HG03135 (cell line): Measurements from ENCODE around the gene POLR1F.

ENCODE experiments used
- ATAC-seq: cut with Tn5 transposase; IDR thresholded peaks from one replicate; pipeline ENCODE4 v1.9.1; 2021; ENCODE audit warnings: mild to moderate bottlenecking, moderate library complexity; ENCODE audit not compliant: unreplicated experiment

POLR1F gene

GRCh38 chr7:19677180-19677579, 31.7 kb downstream of the POLR1F start:
- peak; percentile 68 for ATAC-seq

- no peak for ATAC-seq
Observed at GRCh38 chr7:19675816-19676215, 33.0 kb downstream of the POLR1F start.

DNA sequence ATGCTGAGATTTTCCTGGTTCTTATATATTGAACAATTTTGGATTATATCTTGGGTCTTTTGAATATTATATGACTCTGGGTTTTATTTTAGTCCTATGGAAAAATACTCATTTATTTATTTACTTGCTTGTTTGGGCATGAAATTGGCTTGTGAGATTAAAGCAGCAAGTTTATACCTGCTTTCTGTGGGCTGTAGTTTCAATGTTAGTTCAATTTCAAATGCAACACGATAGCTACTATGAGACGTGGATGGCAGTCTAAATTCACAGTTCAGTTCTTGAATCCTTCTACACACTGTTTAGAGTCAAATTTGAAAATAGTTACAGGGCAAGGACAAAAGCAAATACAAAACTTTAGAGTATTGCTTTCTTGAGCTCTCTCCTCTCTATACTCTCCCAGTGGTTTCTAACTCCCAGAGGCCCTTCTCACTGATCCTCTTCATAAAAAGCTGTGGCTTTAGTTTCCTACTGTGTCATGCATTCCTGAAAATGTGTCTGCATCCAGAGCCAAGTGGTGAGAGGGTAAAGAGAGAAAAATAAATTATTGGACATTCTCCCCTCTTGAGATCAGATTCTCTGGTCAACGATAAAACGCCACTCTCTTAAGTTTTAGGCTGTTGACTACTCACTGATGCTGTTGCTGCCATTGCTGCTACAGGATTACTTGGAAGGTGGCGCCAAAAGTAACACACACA, 34.4 kb downstream of the POLR1F start:
- ATAC-seq: no peak

DNA sequence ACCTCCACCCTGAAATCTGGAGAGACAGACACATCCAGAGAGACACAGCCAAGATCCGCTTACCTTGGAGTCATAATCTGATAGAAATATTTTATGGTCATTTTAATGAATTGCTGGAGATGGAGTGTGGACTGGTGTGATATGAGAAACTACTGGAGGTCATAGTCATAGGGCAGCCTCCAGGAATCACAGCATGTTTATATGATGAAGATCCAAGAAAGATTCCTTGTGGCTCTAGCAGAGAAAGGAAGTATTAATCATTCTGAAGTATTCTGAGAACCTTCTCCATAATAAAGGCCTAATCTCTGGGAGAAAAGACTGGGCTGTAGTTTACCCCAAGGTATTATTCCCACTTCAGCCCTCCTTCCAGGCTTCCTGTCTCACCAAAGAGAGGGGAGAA, 38.0 kb downstream of the POLR1F start:
- ATAC-seq: no peak

GRCh38 chr7:19665399-19666008, 43.3 kb downstream of the POLR1F start:
- ATAC-seq: no peak

DNA sequence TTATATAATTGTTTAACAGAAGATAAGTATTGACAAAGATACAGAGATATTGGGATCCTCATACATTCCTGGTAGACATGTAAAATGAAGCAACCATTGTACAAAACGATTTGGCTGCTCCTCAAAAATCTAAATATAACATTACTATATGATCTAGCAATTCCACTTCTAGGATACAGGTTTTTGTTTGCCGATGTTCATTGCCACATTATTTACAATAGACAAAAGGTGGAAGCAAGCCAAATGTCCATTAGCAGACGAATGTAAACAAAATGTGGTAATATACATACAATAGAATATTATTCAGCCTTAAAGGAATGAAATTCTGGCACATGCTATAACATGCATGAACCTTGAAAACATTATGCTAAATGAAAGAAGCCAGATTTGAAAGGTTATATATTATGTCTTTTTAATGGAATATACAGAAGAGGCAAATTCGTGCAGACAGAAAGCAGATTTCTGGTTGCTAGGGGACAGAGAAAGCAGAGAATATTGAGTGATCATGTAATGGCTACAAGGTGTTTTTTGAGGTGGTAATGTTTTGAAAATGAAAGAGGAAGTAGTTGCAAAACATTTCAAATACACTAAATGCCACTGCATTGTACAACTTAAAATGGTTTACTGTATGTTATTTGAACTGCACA, 44.9 kb downstream of the POLR1F start:
- peak; percentile 97 for ATAC-seq

GRCh38 chr7:19648791-19649190, 60.0 kb downstream of the POLR1F start:
- no peak for ATAC-seq
